ENCODE measurements around the gene SDSL.

GRCh38 chr12:113477171-113477841 is 55.1 kb downstream of the SDSL start:
- TF ChIP-seq CTCF (IDR thresholded peaks at IDR 0.05) (no peak), POLR2A (IDR thresholded peaks at IDR 0.05) (no peak), EP300 (IDR thresholded peaks at IDR 0.05) (no peak)
